Inferior parietal cortex (tissue), 1 donor: ENCODE results near the gene SNCA.

Experiments
- DNase-seq: peaks from one replicate; pipeline ENCODE4 v3.0.0-alpha.2; 2016; ENCODE audit errors: extremely low spot score

Gene SNCA

DNA sequence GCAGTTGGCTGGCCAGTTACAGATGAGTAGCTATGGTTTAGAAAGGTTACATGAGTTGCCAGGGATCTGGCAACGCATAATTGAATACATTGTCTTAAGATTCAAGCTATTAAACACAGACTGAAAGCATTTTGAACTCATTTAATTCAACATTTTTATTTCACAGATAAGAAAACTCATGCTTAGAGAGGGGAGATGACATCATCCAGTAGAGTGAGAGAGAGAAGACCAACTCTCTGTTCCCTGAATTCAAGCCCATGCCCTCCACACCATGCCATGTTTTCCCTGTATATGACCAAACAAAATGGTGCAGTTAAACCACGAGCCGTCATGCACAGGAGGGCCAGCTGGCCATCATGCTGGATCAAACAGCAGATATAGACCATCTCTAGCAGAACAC is 22.6 kb downstream of the SNCA start:
- DNase-seq, result no peak

DNA sequence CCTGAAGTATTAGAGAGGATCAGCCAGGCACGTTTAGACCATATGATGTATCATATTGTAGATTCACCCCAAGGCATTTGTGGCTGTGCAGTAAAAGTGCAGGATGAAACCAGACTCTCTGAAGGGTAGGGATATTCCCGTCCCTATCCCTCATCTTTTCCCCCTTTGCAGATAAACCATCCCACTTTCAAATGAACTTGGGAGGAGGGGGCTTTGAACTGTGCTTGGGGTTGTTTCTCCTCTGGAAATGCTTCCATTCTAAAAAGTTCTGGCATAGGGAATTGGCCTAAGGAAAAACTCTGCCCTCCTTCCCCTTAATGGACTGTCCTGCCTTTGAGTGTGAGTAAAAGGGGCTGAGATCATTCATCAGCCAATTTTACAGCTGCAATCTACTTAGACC is 23.8 kb downstream of the SNCA start:
- no peak for DNase-seq

DNA sequence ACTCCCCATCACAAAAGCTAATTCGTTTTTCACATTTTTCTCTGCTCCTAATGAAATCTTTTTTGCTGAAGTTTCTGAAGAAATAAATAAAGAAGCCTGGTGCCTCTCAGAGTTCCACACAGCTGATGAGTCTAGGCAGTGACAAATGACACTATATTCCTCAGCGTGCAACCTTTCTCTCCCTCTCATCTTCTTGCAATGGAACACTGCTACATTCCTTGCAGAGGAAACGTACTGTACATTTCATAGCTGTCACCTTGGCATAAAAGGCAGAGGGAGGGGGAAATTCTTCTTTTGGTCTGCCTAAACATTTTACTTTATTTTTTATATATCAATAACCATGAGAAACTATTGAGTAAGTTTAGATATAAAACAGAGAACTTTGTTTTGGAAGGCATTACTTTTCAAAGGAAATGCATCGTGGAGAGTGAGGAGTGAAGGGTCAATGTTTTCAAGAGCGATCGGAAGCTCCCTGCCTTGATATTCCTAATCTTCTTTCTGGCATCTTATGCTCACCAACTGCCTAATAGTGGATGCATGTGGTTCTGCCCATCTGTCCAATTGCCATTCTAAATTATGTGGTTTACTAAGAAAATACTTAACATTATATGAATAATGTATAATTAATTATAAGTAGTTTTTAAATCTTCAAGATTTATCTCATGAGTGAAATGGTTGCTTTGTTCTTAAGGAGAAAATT is 29.4 kb downstream of the SNCA start:
- DNase-seq, result no peak

DNA sequence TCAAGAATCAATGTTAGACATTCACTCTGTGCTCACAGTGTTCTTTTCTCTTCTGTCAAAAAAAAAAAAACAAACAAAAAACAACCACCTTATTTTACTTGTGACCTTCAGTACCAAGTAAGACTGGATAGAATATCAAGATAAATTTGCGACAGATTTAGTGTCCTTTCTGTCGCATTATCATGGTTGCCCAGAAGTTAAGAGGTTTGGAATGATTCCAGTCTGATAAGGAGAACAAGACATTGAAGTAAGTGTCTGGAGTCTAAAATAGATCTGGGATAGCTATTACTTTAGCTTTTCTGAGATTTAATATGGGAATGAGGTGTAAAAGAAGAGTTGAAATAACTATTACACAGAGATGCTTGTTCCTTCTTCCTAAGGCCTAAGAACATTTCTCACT is 31.7 kb downstream of the SNCA start:
- DNase-seq, result no peak

DNA sequence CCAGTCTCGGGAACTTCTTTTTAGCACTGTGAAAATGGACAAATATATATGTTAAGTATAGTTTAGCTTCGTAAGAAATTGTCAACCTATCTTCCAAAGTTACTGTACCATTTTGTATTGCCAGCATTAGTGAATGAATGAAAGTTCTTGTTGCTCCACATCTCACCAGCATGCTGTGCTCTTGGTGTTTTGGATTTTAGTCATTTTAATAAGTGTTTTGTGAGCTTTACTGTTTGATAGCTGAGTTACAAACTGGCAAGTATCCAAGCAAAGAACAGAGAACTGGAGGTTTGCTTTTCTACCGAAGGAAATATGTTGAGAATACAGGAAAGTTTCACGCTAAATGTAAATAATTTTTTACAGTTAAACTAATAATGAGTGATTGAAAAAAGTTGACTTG is 33.0 kb downstream of the SNCA start:
- no peak for DNase-seq

DNA sequence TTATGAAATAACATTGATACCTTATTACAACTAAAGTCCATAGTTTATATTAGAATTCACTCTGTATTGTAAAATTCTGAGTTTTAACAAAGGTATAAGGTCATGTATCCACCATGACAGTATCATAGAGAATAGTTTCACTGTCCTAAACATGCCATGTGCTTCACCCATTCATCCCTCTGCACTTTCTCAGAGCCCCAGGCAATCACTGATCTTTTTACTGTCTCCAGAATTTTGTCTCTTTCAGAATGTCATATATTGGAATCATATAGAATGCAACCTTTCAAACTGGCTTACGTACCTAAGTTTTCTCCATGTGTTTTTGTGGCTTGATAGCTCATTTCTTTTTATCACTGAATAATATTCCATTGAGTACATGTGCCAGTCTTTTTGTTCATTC is 33.9 kb downstream of the SNCA start:
- no peak for DNase-seq

DNA sequence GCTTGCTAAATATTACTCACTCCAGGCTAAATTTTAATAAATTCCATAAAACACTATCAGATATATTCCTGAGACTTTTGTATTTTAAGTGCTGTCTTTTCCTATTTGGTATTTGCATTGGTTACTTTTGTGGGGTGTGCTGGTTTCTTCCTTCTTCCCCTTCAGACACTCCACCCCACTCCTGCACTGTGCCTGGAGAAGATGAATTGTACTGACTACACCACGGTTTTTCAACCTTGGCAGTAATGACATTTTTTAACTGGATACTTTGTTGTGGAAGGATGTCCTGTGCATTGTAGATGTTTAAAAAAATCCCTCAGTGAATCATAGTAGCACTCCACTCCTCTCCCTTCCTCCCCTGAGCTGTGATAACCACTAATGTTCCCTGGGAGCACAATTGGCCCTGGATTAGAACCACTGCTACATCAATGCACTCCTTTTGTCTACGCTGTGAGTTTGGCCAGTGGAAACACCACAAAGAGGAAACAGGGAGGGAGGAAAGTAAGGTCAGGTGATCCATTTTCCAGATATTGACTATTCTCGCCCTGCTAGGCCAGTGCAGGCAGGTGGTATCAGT is 36.3 kb downstream of the SNCA start:
- no peak for DNase-seq

DNA sequence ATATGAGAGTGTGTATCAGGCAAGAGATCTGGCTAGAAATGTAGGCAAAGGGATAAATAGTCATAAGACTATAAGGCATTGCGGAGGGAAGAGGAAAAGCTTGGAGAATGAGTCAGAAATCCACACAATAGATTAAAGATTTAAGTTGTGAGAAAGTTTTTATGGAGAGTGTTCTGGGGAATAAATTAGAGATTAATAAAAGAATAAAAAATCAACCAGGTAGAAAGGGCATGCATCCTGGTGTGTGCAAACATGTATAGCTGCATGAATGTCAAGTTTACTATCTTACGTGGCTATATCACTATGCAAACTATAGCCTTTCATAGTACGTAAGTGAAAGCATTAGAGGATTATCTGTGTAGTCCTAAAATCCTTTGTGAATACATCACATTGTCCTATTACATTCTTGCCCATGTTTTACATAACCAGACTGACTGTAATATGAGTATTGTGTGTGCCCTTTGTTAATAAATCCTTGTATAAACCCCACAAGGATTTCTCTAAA is 36.9 kb downstream of the SNCA start:
- no peak for DNase-seq

DNA sequence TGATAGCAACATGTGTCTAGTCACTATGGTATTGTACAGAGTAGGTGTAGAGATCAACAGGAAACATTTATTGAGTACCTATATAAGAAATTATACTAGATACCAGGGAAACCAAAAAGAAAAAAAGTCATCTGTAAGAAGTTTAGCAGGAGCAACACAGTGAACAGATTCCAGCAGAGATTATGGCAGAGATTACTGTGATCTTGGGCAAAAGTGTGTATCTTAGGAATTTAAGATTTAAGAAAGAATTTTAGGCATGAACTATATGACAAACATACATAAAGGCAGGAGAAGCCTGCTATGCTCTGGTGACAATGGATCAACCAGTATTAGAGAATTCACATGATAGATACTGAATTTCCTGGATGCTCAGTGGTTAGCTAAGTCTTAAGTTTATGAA is 37.9 kb downstream of the SNCA start:
- DNase-seq, result no peak

DNA sequence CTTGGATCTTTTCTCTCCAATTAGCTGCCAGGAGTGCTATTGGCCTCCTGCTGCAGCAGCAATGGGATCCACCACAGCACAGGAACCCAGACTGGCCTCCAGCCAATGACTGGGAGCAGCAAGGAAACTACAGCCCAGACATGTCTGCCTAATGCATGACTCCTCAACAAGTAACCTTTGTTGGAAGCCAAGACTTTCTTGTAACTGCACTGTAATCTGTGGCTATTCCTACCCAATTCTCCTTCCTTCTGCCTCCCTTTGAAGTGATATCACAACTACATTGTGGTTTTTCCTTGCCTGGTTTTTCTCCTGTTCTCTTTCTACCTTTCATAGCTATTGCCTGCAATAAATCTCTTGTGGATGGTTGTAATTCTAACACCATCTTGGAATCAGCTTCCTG is 39.8 kb downstream of the SNCA start:
- no peak for DNase-seq

DNA sequence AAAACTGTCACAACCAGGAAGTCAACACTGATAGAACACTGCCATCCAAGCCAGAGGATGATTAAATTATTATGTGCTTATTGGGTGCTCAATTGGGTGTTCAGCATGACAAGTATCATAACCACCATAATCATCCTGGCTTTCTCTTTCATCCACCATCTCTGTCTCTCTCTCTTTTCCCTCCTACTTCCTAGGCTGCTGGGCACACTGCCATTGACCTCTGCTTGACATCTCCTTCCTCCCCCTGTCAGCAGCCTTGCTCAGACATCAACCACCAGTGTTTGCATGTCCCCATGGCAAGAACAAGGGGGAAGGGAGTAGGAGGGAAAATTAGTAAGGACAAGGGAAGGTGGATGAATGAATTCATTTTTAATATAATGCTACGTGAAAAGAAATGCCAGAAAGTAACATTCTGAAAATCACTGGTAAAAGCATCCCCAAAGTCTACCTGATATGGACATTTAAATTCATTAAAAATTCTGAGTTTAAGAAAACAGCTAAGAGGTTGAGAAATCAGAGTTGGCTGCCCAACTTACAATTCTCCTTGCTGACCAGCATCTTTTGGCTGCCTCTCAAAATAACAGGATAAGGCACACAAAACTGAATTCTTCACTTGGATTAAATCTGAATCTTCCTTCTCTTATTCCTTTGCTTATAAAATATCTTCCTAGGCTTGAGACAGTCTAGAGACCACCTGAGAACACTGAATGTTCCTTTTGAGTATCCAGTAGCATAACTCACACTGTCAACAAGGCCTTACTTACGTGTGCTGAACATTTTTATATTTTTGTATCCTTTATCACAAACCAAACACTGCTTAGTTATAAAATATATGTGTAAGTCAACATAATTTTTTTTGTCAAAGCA is 48.5 kb downstream of the SNCA start:
- no peak for DNase-seq

DNA sequence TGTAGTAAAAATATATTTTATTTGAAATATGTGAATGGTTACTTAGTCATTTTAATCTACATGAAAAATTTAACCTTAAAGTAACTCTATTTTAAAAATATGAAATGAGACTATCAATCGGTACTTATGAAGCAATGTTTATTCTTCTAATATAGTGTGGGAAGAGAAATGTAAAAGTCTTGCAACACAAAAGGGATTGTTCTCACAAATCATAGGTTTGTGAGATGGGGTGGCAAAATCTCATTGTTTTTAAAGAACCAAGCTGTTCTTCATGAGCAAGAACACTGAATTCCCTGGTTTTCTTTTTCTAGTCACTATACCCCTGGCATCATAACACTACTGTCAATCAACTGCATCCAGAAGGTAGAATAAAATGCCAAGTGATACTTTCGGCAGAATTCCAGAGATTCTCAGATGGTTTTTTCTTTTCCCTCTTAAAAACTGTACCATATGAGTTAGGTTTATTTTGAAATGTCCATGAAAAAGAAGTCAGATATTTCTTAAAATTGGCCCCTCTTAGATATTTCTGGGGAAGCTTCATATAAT is 52.2 kb downstream of the SNCA start:
- no peak for DNase-seq

DNA sequence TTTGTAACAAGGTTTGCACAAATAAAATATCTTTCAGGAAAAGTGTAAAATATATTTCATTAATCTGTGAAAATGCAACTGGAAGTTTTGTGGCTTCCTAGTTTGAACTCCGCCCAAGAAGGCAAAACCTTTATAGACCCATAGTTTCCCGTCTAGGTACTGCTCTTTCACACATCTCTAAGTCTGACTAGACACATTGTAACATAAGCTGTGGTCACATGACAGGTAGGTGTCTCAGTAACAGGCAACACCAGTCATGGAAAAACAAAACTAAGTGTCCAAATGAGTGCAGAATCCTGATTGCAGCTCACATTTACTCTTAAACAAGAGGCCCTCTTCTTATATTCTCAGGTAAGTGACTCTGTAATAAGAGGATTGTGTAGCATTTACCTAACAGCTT is 55.6 kb downstream of the SNCA start:
- no peak for DNase-seq

DNA sequence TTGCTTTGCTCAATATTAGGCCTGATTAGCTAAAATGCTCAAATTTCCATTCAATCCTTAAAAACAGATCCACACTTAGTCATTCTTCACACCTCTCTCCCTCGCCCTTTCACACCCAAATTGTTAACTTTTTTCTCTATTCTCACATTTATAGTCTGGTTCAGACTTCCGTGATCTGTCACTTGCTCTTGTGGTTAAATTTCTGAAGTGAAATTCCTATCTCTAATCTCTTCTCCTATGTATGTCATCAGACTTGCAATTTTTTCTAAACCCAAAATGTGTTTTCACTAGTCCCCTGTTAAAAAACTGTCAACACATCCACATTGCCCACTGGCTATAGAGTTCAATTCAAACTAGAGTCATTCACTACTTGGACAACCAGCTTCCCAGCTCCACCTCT is 63.2 kb downstream of the SNCA start:
- DNase-seq, result no peak

DNA sequence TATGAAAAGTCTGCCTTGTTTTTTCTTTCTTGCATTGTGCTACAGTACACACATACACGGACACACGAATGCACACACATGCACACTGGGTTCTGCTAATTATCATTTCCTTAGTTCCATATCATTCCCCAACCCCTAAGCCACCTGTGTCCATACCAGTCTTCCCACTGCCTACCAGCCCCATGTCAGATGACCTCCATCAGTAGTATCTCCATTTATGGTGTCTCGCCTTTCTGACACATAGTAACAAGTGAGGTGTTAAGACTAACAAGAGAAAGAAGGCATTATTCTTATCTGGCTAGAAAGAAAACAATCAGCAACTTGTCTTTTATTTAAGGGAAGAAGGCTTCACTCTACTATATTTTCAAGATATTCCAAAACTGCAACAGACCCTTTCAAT is 67.1 kb downstream of the SNCA start:
- no peak for DNase-seq

DNA sequence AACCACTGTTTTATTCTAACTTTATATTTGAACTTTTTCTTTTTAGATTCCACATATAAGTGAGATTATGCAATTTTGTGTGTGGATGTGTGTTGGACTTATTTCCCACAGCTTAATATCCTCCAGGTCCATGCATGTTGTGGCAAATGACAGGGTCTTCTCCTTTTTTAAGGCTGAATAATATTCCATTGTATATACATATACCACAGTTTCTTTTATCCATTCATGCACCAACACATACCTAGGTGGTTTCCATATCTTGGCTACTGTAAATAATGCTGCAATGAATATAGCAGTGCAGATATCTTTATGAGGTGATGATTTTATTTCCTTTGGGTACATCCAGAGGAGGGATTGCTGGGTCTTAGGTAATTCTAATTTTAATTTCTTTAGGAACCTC is 69.0 kb downstream of the SNCA start:
- no peak for DNase-seq

DNA sequence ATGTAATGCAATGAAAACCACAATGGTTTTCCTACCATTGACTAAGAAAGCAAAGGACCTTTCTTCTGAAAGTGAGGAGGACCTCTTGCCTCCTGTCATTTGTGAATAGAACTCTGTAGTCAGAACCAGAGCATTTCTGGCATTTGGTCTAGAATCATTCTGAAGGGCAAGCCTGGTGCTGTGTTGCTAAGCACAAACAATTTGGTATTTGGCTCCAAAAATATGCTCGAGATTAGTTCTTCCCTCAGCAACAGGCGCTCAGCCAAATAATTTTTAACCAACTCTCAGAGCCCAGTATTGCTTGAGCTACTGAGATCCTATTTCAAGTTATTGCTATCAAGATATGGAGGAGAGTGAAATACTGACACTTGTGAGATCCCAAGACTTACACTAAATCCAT is 71.0 kb downstream of the SNCA start:
- peak; percentile 75 for DNase-seq

DNA sequence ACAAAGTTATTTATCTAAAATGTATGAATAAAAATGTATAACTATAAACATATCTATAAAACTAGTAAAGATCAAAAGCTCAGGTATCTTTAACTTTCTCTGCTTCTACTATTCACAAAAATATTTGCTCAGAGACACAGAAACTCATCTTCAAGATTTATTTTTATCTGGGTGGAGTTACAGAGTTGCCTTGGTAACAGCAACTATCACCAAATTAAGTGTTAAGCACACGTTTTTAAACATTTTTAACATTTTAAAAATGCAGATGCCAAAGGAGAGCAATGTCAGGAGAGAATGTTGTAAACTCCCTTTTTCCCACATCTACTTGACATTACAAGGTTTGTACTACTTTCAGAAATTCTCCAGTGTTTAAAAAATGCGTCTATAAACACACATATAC is 71.4 kb downstream of the SNCA start:
- no peak for DNase-seq

DNA sequence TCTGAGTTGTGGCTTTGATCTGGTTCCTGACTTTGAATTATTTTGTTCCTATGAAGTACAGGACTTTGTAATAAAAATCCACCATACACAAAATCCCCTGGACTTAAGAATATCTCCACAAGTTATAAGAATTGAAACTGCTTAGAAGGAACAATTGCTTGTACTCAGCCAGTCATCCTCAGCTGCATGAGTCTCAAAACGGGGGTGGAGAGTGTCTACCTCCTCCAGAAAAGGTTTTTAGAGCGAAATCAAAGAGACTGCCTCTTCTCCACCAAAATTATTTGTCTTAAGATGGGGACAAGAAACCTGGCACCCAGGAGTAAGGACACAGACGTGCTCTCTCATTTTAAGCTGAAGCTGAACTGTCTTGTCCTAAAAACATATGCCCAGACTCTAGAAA is 74.7 kb downstream of the SNCA start:
- DNase-seq, result no peak

DNA sequence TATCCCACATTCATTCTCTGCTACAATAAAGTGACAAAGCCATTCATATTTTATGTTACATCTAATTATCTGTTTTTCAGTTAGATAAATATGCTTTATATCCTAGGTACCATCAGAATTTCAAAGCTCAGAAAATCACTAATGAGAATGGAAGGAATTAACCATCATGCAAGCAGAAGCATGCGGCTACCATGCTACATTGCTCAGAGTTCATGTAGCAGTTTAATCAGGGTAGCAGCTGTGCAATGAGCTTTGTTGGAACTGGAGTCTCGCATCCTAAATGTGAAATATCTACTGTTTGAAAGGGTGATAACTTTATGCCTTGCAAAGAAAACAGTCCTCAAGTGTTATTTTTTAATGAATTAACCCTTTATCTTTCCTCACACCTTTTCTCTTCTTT is 77.5 kb downstream of the SNCA start:
- DNase-seq, result no peak

DNA sequence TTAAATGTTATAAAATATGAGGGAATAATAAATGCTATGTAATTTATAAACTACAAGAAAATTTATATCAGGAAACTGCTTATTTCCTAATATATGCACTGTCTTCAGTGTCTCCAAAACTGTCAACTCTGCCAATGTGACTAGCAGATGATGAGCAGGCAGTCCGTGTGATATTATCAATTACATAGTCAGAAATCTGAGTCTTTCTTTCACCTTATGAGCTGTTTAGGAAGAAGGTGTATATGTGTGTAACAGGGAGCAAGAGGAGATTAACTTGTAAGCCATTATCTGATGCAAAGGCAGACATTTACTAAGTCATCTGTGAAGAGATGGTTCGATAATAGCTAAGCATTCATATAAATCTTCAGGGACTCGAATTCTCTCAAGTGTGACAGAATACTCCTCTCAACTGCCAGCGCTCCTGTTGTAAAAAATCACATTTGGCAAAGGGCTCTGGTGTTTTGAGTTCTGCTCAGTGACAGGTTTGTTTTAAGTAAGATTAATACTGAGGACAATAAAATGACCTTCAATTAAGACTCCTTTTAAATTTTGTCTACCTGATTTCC is 79.7 kb downstream of the SNCA start:
- no peak for DNase-seq

DNA sequence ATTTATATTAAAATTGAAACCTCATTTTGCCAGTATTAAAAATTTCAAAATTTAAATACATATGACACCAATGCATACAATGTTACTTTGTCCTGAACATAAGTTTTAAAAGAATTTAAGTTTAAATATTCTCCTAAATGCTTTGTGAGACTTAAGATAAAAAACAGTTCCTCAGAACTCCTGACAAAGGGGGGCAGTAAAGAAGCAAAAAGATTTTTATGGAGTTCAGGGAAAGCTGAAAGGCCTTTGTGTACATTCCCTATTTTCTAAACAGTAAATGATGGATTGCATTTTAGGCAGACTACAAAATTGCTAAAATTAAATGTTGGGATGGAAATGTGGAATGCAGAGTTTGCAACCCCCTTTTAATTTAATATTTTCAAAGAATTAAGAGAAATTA is 81.7 kb downstream of the SNCA start:
- DNase-seq, result no peak
